NT2/D1 (cell line): Measurements from ENCODE around the gene KIF1C.

Source experiments
- SUZ12 ChIP-seq: IDR thresholded peaks from 2 replicates; pipeline ENCODE4 v1.6.1; 2011; ENCODE audit not compliant: insufficient read length, insufficient read depth; ENCODE audit errors: extremely low read depth
- YY1 ChIP-seq: IDR thresholded peaks from 2 replicates; pipeline ENCODE4 v1.6.1; 2011; ENCODE audit not compliant: insufficient read length, insufficient read depth

DNA sequence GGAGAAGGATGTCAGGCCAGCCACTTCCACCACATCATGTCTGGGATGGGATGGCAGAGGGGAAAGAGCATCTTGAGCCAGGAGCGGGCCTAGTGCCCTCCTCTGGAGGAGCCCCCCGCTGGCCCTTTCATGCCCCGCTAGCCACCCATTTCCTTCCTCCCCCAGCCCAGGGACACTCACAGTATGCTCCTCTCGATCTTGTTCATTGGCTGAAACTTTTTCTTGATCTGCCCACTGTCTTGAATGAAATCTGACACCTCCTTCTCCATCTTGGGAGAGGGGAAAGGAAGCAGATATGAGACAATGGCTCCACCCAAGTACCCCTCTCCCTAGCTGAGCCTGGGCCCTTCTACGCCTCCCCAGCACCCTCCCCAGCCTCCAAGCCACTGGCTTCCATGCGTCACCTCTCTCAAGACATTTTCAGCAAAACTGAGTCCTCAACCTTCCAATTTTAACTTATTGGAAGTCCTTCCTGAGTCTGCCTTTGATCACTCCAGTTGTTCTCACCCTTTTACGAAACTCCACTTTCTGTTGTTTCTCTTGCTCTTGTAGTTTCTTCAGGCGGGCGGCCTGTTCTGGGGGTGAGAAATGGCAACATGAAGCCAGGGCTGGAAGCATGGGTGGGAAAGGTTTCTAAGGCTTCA, 37.3 kb upstream of the KIF1C start:
- TF ChIP-seq SUZ12, result no peak
- no peak for TF ChIP-seq YY1
